Hippocampal formation (tissue), 2 donors: ENCODE data around the gene CCDC122.

Experiments used
- DNase-seq, 2 donors: peaks; one replicate each; lab custom pipeline; 2025; lab: John Stamatoyannopoulos, UW

The CCDC122 gene

DNA sequence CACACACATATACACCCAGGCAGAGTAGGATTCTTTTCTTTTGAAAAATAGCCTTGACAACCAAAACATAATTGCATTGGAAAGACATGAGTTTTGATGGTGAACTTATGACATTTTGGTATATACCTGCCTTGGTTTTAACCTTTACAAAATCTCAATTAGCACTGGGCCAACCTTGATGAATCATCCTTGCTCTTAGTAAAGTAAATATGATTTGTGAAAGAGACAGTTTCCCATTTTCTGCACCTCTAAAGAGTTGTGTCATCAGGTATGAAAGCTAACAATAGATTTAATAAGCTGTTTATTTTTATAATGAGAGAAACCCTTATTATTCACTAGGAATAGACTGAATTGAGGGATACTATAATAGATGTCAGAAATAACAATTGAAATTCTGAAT, 77.0 kb downstream of the CCDC122 start:
- DNase-seq: no peak

GRCh38 chr13:43800828-43801227, 78.7 kb downstream of the CCDC122 start:
- DNase-seq: no peak

DNA sequence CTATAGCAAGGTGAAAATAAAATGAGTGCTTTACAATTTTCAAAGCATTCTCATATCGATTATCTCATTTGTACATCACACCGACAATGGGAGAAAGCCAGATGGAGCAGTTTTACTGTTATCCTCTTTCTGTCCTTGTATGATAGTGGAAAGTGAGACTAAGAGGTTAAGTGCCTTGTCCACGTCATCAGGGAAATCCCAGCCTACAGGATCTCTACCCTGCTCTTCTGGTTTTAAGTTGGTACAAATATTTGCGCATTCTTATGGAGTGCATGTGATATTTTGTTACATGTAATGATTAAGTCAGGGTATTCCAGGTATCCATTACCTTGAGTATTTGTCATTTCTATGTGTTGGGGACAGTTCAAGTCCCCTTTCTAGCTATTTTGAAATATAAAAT, 80.3 kb downstream of the CCDC122 start:
- DNase-seq: no peak

DNA sequence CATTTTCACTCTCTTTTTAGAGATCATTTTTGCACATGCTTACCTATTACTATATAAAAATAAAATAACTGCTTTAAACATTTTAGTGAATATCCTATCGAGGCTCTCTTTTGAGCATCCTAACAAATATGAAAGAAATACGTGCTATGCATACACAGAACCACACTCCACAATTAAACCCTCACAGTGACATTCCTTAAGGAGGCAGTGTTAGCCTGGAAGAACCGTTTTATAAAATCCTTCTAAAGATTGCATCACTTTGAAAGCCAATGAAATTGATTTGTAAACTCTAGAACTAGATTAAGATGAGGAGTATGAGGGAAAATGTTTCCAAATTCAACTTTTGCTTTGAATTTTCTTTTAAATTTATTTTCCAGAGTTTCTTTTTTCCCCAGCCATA, 81.7 kb downstream of the CCDC122 start:
- peak in 1 of 2 donors; percentile 59 for DNase-seq

- DNase-seq: no peak
Measured at GRCh38 chr13:43797159-43797558, 82.4 kb downstream of the CCDC122 start.

GRCh38 chr13:43794416-43794815, 85.1 kb downstream of the CCDC122 start:
- DNase-seq: no peak

DNA sequence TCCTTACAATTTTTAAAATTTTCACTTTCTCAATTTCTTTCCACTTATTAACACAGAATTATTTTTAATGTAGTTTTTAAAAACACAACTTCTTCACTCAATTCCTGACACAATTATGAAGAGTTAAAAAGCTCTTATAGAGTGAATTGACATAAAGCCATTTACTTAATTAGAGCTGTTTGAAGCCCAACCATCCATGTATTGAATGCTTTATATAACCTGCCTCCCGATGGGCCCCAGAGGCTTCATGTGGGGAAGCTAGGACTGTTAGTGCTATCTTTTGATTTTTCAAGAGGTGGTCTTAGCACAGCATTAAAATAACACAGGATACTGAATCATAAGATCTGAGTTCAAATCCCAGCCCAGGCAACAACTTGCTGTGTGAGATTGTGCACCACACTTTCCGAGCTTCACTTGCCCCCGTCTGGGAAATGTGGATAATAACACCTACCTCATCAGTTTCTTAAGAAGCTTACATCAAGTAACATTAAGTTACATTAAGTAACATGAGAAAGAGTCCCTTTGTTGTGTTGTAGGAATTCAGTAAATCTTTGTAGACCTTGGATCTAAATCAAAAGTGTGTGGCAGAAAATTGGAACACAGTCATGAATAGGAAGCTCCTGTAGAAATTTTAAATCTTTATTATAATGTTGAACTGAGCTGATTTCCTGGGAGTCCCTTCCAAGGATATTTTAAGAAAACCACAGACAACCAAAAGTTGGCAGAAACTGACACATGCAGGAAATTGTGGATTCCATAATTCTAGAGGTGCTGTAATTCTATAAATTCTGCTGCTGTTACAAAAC, 87.3 kb downstream of the CCDC122 start:
- no peak for DNase-seq

DNA sequence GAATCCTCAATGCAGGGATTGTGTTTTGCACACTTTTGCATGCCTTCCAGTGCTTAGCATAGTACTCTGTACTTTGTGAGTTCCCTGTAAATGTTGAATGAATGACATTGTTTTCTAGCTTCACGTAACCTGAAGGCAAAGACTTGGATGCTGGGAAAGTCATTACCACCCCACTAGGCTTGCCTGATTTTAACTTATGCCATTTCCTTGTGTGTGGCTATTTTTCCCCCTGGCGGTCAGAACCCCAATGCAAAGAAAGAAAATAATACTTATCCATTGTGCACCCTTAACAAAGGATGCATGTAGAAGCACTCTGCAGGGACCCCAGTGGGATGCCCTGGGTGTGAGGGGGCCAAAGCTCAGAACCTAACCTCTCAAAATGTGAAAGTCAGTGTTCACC, 91.5 kb downstream of the CCDC122 start:
- DNase-seq: peak; percentile 18 to 28

- no peak for DNase-seq
Measured at GRCh38 chr13:43787518-43787891, 92.0 kb downstream of the CCDC122 start.

GRCh38 chr13:43786766-43787517, 92.6 kb downstream of the CCDC122 start, which contains the start of gene ENOX1:
ENOX1 (minus strand) TSS chr13:43786972.
- DNase-seq: peak; percentile 84 to 90

DNA sequence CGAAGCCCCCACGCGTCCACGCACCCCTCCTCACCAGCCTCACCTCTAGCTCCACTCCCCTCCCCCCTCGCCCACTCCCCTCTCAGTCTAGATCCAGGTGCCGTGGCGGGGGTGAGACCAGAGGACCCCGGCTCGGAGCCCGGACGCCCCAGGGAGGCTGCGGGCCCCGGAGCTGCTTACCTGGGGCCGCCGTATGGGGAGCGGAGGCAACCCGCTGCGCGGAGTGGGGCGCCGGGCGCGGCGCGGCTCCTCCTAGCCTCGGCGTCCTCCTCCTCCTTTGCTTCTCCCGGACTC, 93.1 kb downstream of the CCDC122 start:
- no peak for DNase-seq
